HG02642 (cell line): ENCODE measurements around the gene RDH13.
"Not testable (repeated sequence)": the region's sequence is repeated elsewhere in the genome, so short reads cannot be mapped to it uniquely, and the experiment has no call there.

Experiments
- ATAC-seq: cut with Tn5 transposase; IDR thresholded peaks from one replicate; pipeline ENCODE4 v1.9.1; 2021; ENCODE audit warnings: mild to moderate bottlenecking; ENCODE audit not compliant: unreplicated experiment, poor library complexity

Gene RDH13

DNA sequence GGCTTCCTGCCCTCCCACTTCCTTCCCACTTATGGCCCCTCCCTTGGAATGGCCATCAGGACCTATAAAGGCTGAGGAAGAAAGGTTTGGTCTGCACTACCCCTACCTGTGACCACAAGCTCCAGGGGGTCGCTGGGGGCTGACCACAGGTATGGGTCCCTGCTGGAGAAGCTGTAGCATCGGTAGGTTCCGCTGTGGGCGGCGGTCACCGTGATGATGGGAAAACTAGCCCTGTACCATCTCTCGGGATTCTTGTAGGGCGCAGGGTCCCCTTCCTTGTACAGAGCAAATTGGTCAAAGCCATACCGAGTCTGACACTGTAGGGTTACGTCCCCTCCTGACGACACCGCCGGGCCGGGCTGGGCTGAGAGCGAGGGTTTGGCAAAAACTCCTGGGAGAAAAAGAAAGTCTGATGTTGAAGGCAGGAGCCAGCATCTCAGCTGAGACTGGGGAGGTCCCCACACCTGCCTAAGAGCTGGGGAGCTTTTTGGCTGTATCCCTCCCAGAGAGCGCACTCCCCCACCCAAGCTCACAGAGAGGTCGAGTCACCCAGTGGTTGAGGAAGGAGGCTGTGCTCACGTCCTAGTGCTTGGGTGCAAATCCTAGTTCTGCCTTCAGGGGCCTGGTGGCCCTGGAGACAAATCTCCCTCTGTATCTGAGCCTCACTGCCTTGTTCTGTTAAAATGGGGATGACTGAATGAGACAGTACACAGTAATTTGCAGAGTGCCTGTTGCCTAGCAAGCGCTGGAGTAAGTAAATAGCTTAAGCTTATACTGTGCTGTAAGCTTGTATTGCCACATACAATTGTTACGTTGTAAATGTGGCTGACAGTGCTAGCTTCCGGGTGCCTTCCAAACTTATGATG is 35.2 kb downstream of the RDH13 start:
- no peak for ATAC-seq

DNA sequence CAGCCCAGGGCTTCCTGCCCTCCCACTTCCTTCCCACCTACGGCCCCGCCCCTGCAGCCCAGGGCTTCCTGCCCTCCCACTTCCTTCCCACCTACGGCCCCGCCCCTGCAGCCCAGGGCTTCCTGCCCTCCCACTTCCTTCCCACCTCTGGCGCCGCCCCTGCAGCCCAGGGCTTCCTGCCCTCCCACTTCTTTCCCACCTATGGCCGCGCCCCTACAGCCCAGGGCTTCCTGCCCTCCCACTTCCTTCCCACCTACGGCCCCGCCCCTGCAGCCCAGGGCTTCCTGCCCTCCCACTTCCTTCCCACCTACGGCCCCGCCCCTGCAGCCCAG is 35.8 kb downstream of the RDH13 start:
- not testable (repeated sequence) for ATAC-seq

DNA sequence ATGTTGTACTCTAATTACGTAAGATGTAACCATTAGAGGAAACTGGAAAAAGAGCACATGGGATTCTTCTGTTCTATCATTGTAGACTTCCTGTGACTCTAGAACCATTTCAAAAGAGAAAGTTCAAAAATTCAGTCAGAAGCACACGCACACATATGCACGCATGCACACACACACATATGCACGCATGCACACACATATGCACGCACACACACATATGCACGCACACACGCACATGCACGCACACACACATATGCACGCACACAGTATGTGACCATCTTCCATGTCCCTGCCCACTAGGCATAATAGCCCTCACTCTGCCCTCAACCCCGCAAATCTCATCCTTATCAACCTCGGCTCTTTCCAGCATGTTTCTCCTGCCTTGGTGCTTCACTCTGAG is 38.8 kb downstream of the RDH13 start:
- no peak for ATAC-seq

DNA sequence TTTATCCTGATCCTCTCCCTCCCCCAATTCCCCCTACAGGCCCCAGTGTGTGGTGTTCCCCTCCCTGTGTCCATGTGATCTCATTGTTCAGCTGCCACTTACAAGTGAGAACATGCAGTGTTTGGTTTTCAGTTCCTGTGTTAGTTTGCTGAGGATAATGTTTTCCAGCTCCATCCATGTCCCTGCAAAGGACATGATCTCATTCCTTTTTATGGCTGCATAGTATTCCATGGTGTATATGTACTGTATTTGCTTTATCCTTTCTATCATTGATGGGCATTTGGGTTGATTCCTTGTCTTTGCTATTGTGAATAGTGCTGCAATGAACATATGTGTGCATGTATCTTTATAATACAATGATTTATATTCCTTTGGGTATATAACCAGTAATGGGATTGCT is 42.6 kb downstream of the RDH13 start:
- ATAC-seq: not testable (repeated sequence)

DNA sequence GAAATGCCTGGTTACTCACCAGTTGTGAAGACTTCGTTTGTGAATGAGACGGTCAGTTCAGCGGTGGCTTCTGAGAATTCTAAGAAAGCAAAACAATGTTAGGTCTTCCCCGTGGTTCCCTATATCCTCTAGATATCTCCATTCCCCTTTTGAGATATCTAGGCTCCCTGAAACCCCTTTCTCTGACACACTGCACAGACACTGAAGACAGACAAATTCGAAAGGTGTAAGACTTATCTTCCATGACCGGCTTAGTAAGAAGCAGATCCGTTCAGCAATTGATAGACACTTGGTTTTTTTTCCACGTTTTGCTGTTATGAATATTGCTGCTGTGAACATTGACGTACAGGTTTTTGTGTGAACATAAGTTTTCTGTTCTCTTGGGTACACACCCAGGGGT is 44.3 kb downstream of the RDH13 start:
- no peak for ATAC-seq

GRCh38 chr19:55018216-55018615 is 44.7 kb downstream of the RDH13 start:
- ATAC-seq: no peak

- no peak for ATAC-seq
Observed at GRCh38 chr19:55016017-55016416, 46.9 kb downstream of the RDH13 start.

- ATAC-seq: no peak
Observed at GRCh38 chr19:55015126-55015525, 47.8 kb downstream of the RDH13 start.

GRCh38 chr19:55014714-55015113 is 48.2 kb downstream of the RDH13 start:
- ATAC-seq: no peak

GRCh38 chr19:55013596-55013995 is 49.4 kb downstream of the RDH13 start:
- no peak for ATAC-seq

- no peak for ATAC-seq
Observed at GRCh38 chr19:55012306-55012705, 50.6 kb downstream of the RDH13 start.

- not testable (repeated sequence) for ATAC-seq
Observed at GRCh38 chr19:55010561-55010960, 52.4 kb downstream of the RDH13 start.

DNA sequence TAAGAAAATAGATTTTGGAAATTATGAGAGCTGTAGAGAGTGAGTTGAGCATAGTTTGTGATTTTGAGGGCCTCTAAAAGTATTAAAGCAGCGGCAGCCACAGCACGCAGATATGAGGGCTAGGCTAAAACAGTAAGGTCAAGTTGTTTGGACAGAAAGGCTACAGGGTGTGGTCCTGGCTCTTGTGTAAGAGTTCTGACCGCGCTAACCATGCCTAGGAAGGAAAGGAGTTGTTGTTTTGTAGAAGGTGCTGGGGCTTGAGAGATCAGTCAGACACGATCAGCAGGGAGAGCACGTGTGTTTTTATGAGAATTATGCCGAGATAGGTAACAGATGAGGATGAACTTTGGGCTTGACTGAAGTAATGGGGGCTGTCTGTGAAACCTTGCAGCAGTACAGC is 54.2 kb downstream of the RDH13 start:
- ATAC-seq: not testable (repeated sequence)

DNA sequence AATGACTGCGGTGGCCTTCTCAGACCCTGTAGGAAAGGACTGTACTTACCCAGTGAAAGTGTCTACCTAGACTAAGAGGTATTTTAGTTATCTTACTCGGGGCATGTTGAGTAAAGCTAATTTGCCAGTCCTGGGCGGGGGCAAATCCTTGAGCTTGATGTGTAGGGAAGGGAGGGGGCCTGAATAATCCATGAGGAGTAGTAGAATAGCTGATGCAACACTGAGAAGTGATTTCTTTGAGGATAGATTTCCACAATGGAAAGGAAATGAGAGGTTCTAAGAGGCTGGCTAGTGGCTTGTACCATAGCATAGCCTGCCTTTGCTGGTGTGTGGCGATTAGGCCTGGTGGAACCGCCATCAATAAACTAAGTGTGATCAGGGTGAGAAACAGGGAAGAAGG is 54.8 kb downstream of the RDH13 start:
- not testable (repeated sequence) for ATAC-seq

- ATAC-seq: not testable (repeated sequence)
Observed at GRCh38 chr19:55007537-55007936, 55.4 kb downstream of the RDH13 start.

DNA sequence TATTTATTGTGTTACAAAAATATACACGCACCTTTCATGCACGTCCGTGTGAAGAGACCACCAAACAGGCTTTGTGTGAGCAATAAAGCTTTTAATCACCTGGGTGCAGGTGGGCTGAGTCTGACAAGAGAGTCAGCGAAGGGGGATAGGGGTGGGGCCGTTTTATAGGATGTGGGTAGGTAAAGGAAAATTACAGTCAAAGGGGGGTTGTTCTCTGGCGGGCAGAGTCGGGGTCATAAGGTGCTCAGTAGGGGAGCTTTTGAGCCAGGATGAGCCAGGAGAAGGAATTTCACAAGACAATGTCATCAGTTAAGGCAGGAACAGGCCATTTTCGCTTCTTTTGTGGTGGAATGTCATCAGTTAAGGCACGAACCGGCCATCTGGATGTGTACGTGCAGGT is 56.2 kb downstream of the RDH13 start:
- ATAC-seq: not testable (repeated sequence)

DNA sequence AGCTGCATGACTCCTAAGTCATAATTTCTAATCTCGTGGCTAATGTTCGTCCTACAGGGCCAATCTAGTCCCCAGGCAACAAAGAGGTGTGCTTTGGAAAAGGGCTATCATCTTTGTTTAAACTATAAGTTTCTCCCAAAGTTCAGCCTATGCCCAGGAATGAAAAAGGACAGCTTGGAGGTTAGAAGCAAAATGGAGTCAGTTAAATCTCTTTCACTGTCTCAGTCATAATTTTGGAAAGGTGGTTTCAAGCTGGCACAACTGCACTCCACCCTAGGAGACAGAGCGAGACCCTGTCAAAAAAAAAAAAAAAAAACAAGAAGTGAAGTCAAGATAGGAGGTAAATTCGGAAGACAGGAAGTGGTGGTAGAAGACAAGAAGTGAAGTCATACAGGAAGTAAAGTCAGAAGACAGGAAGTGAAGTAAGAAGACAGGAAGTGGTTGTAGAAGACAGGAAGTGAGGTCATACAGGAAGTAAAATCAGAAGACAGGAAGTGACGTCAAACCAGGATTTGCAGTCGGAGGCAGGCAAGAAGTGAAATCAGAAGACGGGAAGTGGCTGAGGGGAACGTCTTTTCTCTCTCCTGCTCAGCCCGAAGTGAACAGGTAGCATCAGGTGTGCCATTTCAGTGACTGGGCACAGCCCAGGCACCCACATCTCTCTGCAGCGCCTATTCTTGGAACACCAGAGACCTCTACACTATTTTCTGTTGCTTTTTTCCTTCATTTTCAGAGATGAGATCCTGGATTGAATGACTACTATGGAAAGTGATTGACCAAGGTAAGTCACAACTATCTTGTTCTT is 57.1 kb downstream of the RDH13 start:
- no peak for ATAC-seq

GRCh38 chr19:55000761-55001160 is 62.2 kb downstream of the RDH13 start:
- no peak for ATAC-seq

- not testable (repeated sequence) for ATAC-seq
Observed at GRCh38 chr19:54998751-54999239, 64.2 kb downstream of the RDH13 start.

GRCh38 chr19:54995561-54995960 is 67.4 kb downstream of the RDH13 start:
- no peak for ATAC-seq
